GM18861 (cell line): ENCODE measurements around the gene STIP1.
"Not testable (repeated sequence)": the region's sequence is repeated elsewhere in the genome, so short reads cannot be mapped to it uniquely, and the experiment has no call there.

Experiments used
- ATAC-seq: cut with Tn5 transposase; IDR thresholded peaks from one replicate; pipeline ENCODE4 v1.9.1; 2021; ENCODE audit not compliant: unreplicated experiment

Gene STIP1

GRCh38 chr11:64157631-64158394 is 28.2 kb upstream of the STIP1 start:
- ATAC-seq = no peak

- no peak for ATAC-seq
Observed at GRCh38 chr11:64161037-64161436, 24.9 kb upstream of the STIP1 start.

GRCh38 chr11:64162769-64163168 is 23.2 kb upstream of the STIP1 start:
- ATAC-seq = not testable (repeated sequence)

- ATAC-seq = no peak
Observed at GRCh38 chr11:64163951-64164350, 22.0 kb upstream of the STIP1 start.

GRCh38 chr11:64164392-64165312 is 21.3 kb upstream of the STIP1 start:
- no peak for ATAC-seq

GRCh38 chr11:64165481-64165841 is 20.5 kb upstream of the STIP1 start:
- no peak for ATAC-seq

- ATAC-seq = peak; percentile 81
Observed at GRCh38 chr11:64165842-64166635, 19.9 kb upstream of the STIP1 start, which contains the start of gene MACROD1. TSS of gene MACROD1 (minus strand) at chr11:64166113. CDS start at chr11:64165994, 119 bp downstream.

GRCh38 chr11:64170419-64170818 is 15.6 kb upstream of the STIP1 start:
- no peak for ATAC-seq

- no peak for ATAC-seq
Observed at GRCh38 chr11:64173616-64174355, 12.2 kb upstream of the STIP1 start.

- ATAC-seq = no peak
Observed at GRCh38 chr11:64176751-64177150, 9.2 kb upstream of the STIP1 start.

- ATAC-seq = no peak
Observed at GRCh38 chr11:64178203-64178602, 7.8 kb upstream of the STIP1 start.

GRCh38 chr11:64178951-64179639 is 6.9 kb upstream of the STIP1 start:
- no peak for ATAC-seq

GRCh38 chr11:64180891-64181290 is 5.1 kb upstream of the STIP1 start:
- ATAC-seq = no peak

- no peak for ATAC-seq
Observed at GRCh38 chr11:64181506-64182411, 4.2 kb upstream of the STIP1 start.

GRCh38 chr11:64183890-64184289 is 2.1 kb upstream of the STIP1 start:
- ATAC-seq = no peak

GRCh38 chr11:64185175-64185692 is 737 bp upstream of the STIP1 start:
- peak; percentile 11 for ATAC-seq

- no peak for ATAC-seq
Observed at GRCh38 chr11:64186492-64187165, 658 bp downstream of the STIP1 start.

GRCh38 chr11:64192434-64192833 is 6.5 kb downstream of the STIP1 start:
- ATAC-seq = no peak
